Loucy (cell line): ENCODE measurements around the gene TBC1D3I.

Experiments
- EZH2phosphoT487 ChIP-seq: fragments of 200-600 bp; IDR thresholded peaks from 2 replicates; pipeline ENCODE4 v1.6.1; 2018; ENCODE audit warnings: antibody characterized with exemption, mild to moderate bottlenecking, moderate library complexity, borderline replicate concordance
- TF ChIP-seq, protein P1 (sequence below): fragments of 200-600 bp; sonication (generic); conservative IDR thresholded peaks from 2 replicates; pipeline ENCODE4 v1.5.1; 2014; ENCODE audit warnings: mild to moderate bottlenecking, antibody characterized with exemption, low read length

DNA sequence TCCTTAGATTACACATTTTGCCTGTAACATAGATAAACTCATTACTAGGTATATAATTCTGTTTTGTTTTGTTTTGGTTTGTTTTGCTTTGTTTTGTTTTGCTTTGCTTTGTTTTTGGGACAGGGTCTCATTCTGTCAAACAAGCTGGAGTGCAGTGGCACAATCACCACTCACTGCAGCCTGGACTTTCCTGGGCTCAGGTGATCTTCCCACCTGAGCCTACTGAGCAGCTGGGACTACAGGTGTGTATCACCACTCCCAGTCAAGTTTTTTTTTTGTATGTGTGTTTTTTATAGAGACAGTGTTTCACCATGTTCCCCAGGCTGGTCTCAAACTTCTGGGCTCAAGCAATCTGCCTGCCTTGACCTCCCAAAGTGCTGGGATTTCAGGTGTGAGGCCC, 54.8 kb downstream of the TBC1D3I start:
- TF ChIP-seq, protein P1, sequence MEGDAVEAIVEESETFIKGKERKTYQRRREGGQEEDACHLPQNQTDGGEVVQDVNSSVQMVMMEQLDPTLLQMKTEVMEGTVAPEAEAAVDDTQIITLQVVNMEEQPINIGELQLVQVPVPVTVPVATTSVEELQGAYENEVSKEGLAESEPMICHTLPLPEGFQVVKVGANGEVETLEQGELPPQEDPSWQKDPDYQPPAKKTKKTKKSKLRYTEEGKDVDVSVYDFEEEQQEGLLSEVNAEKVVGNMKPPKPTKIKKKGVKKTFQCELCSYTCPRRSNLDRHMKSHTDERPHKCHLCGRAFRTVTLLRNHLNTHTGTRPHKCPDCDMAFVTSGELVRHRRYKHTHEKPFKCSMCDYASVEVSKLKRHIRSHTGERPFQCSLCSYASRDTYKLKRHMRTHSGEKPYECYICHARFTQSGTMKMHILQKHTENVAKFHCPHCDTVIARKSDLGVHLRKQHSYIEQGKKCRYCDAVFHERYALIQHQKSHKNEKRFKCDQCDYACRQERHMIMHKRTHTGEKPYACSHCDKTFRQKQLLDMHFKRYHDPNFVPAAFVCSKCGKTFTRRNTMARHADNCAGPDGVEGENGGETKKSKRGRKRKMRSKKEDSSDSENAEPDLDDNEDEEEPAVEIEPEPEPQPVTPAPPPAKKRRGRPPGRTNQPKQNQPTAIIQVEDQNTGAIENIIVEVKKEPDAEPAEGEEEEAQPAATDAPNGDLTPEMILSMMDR = no peak
- no peak for TF ChIP-seq EZH2phosphoT487
